ENCODE data around the gene TSPAN17.

The TSPAN17 gene

GRCh38 chr5:176627582-176627981 lies 19.7 kb upstream of the TSPAN17 start:
- Histone ChIP-seq H3K4me1 (ENCODE audit: control insufficient read depth in 1 of 2, insufficient read depth in 1 of 2, low read depth in 1 of 2, low read length in 1 of 2) (no peaks in the 10 kb centered on the region), H3K9me3 (no peaks in the 10 kb centered on the region), H3K36me3 (no peaks in the 10 kb centered on the region), H3K4me3 (ENCODE audit: low read depth in 1 of 2, low read length in 1 of 2) (no peak overlapping the region), H3K27me3 (peaks cover 98% of the 10 kb centered on the region), H3K27ac (no peak overlapping the region)
- TF ChIP-seq CTCF (IDR thresholded peaks at IDR 0.05): no peak

- Histone ChIP-seq H3K4me3 (ENCODE audit: low read depth in 1 of 2, low read length in 1 of 2) (no peak overlapping the region), H3K27ac (no peak overlapping the region), H3K9me3 (no peaks in the 10 kb centered on the region), H3K4me1 (ENCODE audit: control insufficient read depth in 1 of 2, insufficient read depth in 1 of 2, low read depth in 1 of 2, low read length in 1 of 2) (no peaks in the 10 kb centered on the region), H3K36me3 (no peaks in the 10 kb centered on the region), H3K27me3 (peaks cover 100% of the 10 kb centered on the region)
- TF ChIP-seq CTCF (IDR thresholded peaks at IDR 0.05): no peak
Measured at GRCh38 chr5:176628406-176629228, 18.7 kb upstream of the TSPAN17 start.

GRCh38 chr5:176629317-176629852 lies 17.9 kb upstream of the TSPAN17 start:
- no peaks in the 10 kb centered on the region for H3K9me3 ChIP-seq
- peaks cover 100% of the 10 kb centered on the region for H3K27me3 ChIP-seq
- H3K36me3 ChIP-seq: no peaks in the 10 kb centered on the region
- no peak overlapping the region for H3K4me3 ChIP-seq (ENCODE audit: low read depth in 1 of 2, low read length in 1 of 2)
- no peak for TF ChIP-seq CTCF (IDR thresholded peaks at IDR 0.05)
- no peaks in the 10 kb centered on the region for H3K4me1 ChIP-seq (ENCODE audit: control insufficient read depth in 1 of 2, insufficient read depth in 1 of 2, low read depth in 1 of 2, low read length in 1 of 2)
- no peak overlapping the region for H3K27ac ChIP-seq

- no peak for TF ChIP-seq CTCF (IDR thresholded peaks at IDR 0.05)
- H3K27me3 ChIP-seq: peaks cover 100% of the 10 kb centered on the region
Measured at GRCh38 chr5:176629853-176630680, 17.2 kb upstream of the TSPAN17 start, which contains the start of the genes EIF4E1B and SNCB. Gene EIF4E1B, plus strand, starts transcription at chr5:176630675. Its CDS starts 12,113 bp downstream, at chr5:176642788. Gene SNCB, minus strand, starts transcription at chr5:176630534. Its CDS starts 880 bp downstream, at chr5:176629654.

GRCh38 chr5:176630681-176631222 lies 16.5 kb upstream of the TSPAN17 start:
- no peaks in the 10 kb centered on the region for H3K36me3 ChIP-seq
- no peak overlapping the region for H3K27ac ChIP-seq
- no peak overlapping the region for H3K4me3 ChIP-seq (ENCODE audit: low read depth in 1 of 2, low read length in 1 of 2)
- no peak for TF ChIP-seq CTCF (IDR thresholded peaks at IDR 0.05)
- peaks cover 100% of the 10 kb centered on the region for H3K27me3 ChIP-seq
- H3K4me1 ChIP-seq (ENCODE audit: control insufficient read depth in 1 of 2, insufficient read depth in 1 of 2, low read depth in 1 of 2, low read length in 1 of 2): no peaks in the 10 kb centered on the region
- H3K9me3 ChIP-seq: no peaks in the 10 kb centered on the region

More at GRCh38 chr5:176629853-176630680, 17.2 kb upstream of the TSPAN17 start, which contains the start of the genes EIF4E1B and SNCB:
- Histone ChIP-seq H3K4me3 (ENCODE audit: low read depth in 1 of 2, low read length in 1 of 2) (no peak within 1 kb of the TSS), H3K36me3 (no peaks in the 10 kb centered on the region), H3K9me3 (no peaks in the 10 kb centered on the region), H3K4me1 (ENCODE audit: control insufficient read depth in 1 of 2, insufficient read depth in 1 of 2, low read depth in 1 of 2, low read length in 1 of 2) (no peaks in the 10 kb centered on the region), H3K27ac (no peak within 1 kb of the TSS)

Measured in neutrophil (primary cell).